Muscle of back (tissue), 10 donors: Measurements from ENCODE around the gene OR2J3. TPM values are rescaled to one million over a fixed set of nuclear protein-coding genes. Genes with fewer than 3 reads are reported as not detected.

ENCODE experiments used
- polyA plus RNA-seq, 10 donors: library from polyadenylated mRNA; unstranded; fragments of 120-200 nt; gene quantifications; one replicate each; pipeline ENCODE4 v1.2.1, GENCODE V29; 2013; ENCODE audit not compliant: insufficient read length in 10 of 10

OR2J3 gene
- polyA plus RNA-seq, 10 donors = not detected

Other genes with a start within 250 kb of the OR2J3 start
- 10 to 100 TPM; 37.8 to 64.7 (median 45.3) TPM for gene TRIM27, start 184.1 kb upstream of the OR2J3 start, polyA plus RNA-seq
- 1 to 10 TPM; 1.6 to 3.0 (median 2.4) TPM for gene ZNF311, start 102.7 kb upstream of the OR2J3 start, polyA plus RNA-seq
- not detected for gene OR2W1, start 62.9 kb upstream of the OR2J3 start, polyA plus RNA-seq
- not detected for gene OR2B3, start 20.7 kb upstream of the OR2J3 start, polyA plus RNA-seq
- gene OR2J1, start 8.6 kb upstream of the OR2J3 start, polyA plus RNA-seq = not detected
- under 1 TPM in 1 of 10 donors, not detected in 9; 0.18 TPM for gene OR2J2, start 62.8 kb downstream of the OR2J3 start, polyA plus RNA-seq
- gene OR14J1, start 193.6 kb downstream of the OR2J3 start, polyA plus RNA-seq = under 1 TPM in 4 of 10 donors, not detected in 6; 0.03 to 0.07 (median 0.04) TPM